ENCODE measurements around the gene AGBL3.

The AGBL3 gene

GRCh38 chr7:135162382-135163001, 176.2 kb downstream of the AGBL3 start:
- Histone ChIP-seq H3F3A (ENCODE audit: control insufficient read depth, insufficient read depth) (peaks cover 6% of the 10 kb centered on the region), H3K9me2 (replicated peaks; ENCODE audit: control insufficient read depth, low read length) (no peaks in the 10 kb centered on the region), H3K27ac (ENCODE audit: low read depth, low read length) (no peak overlapping the region), H3K79me2 (ENCODE audit: control insufficient read depth, low read length) (peaks cover 8% of the 10 kb centered on the region), H4K20me1 (ENCODE audit: control insufficient read depth, insufficient read depth, low read depth, low read length) (no peaks in the 10 kb centered on the region), H3K4me1 (ENCODE audit: control insufficient read depth, low read length) (peaks cover 27% of the 10 kb centered on the region), H3K36me3 (ENCODE audit: control insufficient read depth, low read length) (peaks cover 64% of the 10 kb centered on the region), H3K4me2 (ENCODE audit: low read length) (no peak overlapping the region), H3K9me3 (ENCODE audit: control insufficient read depth, insufficient read depth, low read length) (peaks cover 22% of the 10 kb centered on the region), H3K4me3 (ENCODE audit: low read length) (no peak overlapping the region), H3K27me3 (ENCODE audit: control insufficient read depth, low read length) (no peaks in the 10 kb centered on the region)
- TF ChIP-seq CTCF (IDR thresholded peaks at IDR 0.05; ENCODE audit: low read depth, low read length, poor library complexity, severe bottlenecking) (no peak), EZH2phosphoT487 (IDR thresholded peaks at IDR 0.05; ENCODE audit: borderline replicate concordance, low read length) (no peak)

- Histone ChIP-seq H3K79me2 (ENCODE audit: control insufficient read depth, low read length) (peaks cover 26% of the 10 kb centered on the region), H3F3A (ENCODE audit: control insufficient read depth, insufficient read depth) (peaks cover 6% of the 10 kb centered on the region), H3K9me2 (replicated peaks; ENCODE audit: control insufficient read depth, low read length) (no peaks in the 10 kb centered on the region), H4K20me1 (ENCODE audit: control insufficient read depth, insufficient read depth, low read depth, low read length) (no peaks in the 10 kb centered on the region), H3K27me3 (ENCODE audit: control insufficient read depth, low read length) (no peaks in the 10 kb centered on the region), H3K4me3 (ENCODE audit: low read length) (no peak overlapping the region), H3K4me2 (ENCODE audit: low read length) (no peak overlapping the region), H3K4me1 (ENCODE audit: control insufficient read depth, low read length) (peaks cover 38% of the 10 kb centered on the region), H3K36me3 (ENCODE audit: control insufficient read depth, low read length) (peaks cover 83% of the 10 kb centered on the region), H3K9me3 (ENCODE audit: control insufficient read depth, insufficient read depth, low read length) (peaks cover 14% of the 10 kb centered on the region), H3K27ac (ENCODE audit: low read depth, low read length) (no peak overlapping the region)
- TF ChIP-seq EZH2phosphoT487 (IDR thresholded peaks at IDR 0.05; ENCODE audit: borderline replicate concordance, low read length) (no peak), CTCF (IDR thresholded peaks at IDR 0.05; ENCODE audit: low read depth, low read length, poor library complexity, severe bottlenecking) (no peak)
Observed at GRCh38 chr7:135164357-135165061, 178.2 kb downstream of the AGBL3 start.

GRCh38 chr7:135165862-135166261, 179.6 kb downstream of the AGBL3 start:
- H3K4me2 ChIP-seq (ENCODE audit: low read length), result no peak overlapping the region
- TF ChIP-seq EZH2phosphoT487 (IDR thresholded peaks at IDR 0.05; ENCODE audit: borderline replicate concordance, low read length) (no peak), CTCF (IDR thresholded peaks at IDR 0.05; ENCODE audit: low read depth, low read length, poor library complexity, severe bottlenecking) (no peak)

More at GRCh38 chr7:135165862-135166261, 179.6 kb downstream of the AGBL3 start:
- Histone ChIP-seq H3K27ac (ENCODE audit: low read depth, low read length) (no peak overlapping the region), H4K20me1 (ENCODE audit: control insufficient read depth, insufficient read depth, low read depth, low read length) (no peaks in the 10 kb centered on the region), H3K36me3 (ENCODE audit: control insufficient read depth, low read length) (peaks cover 87% of the 10 kb centered on the region), H3K27me3 (ENCODE audit: control insufficient read depth, low read length) (no peaks in the 10 kb centered on the region), H3K79me2 (ENCODE audit: control insufficient read depth, low read length) (peaks cover 38% of the 10 kb centered on the region), H3F3A (ENCODE audit: control insufficient read depth, insufficient read depth) (peaks cover 10% of the 10 kb centered on the region), H3K4me1 (ENCODE audit: control insufficient read depth, low read length) (peaks cover 26% of the 10 kb centered on the region), H3K9me3 (ENCODE audit: control insufficient read depth, insufficient read depth, low read length) (peaks cover 14% of the 10 kb centered on the region), H3K9me2 (replicated peaks; ENCODE audit: control insufficient read depth, low read length) (no peaks in the 10 kb centered on the region), H3K4me3 (ENCODE audit: low read length) (no peak overlapping the region)

All from DOHH2 (cell line).